Neural progenitor cell (in vitro differentiated cells): ENCODE results near the gene SCGB1D4. TPM values are rescaled to one million over a fixed set of nuclear protein-coding genes. Genes with fewer than 3 reads are reported as not detected.
"Not testable (repeated sequence)": the region's sequence is repeated elsewhere in the genome, so short reads cannot be mapped to it uniquely, and the experiment has no call there.

ENCODE experiments used
- DNase-seq: peaks from one replicate; pipeline ENCODE4 v3.0.0-alpha.2; 2016; ENCODE audit warnings: low spot score
- H2AFZ ChIP-seq: fragments of 200-600 bp; sonication (generic); replicated peaks from 2 replicates; pipeline ENCODE4 v1.6.1; 2016; ENCODE audit warnings: antibody characterized with exemption
- H3F3A ChIP-seq: fragments of 200-600 bp; sonication (generic); 2 replicates; pipeline ENCODE4 v1.6.1; 2016; ENCODE audit warnings: antibody characterized with exemption, low read depth
- H3K27ac ChIP-seq: fragments of 200-600 bp; sonication (generic); 2 replicates; pipeline ENCODE4 v1.5.1; 2016; ENCODE audit warnings: mild to moderate bottlenecking
- H3K27me3 ChIP-seq: fragments of 200-600 bp; sonication (generic); 2 replicates; pipeline ENCODE4 v1.6.1; 2016; ENCODE audit warnings: mild to moderate bottlenecking, moderate library complexity
- H3K36me3 ChIP-seq: fragments of 200-600 bp; sonication (generic); 2 replicates; pipeline ENCODE4 v1.5.1; 2016
- H3K4me1 ChIP-seq: fragments of 200-600 bp; sonication (generic); 2 replicates; pipeline ENCODE4 v1.6.1; 2016; ENCODE audit warnings: mixed run types
- H3K4me2 ChIP-seq: fragments of 200-600 bp; sonication (generic); 2 replicates; pipeline ENCODE4 v1.6.1; 2016
- H3K4me3 ChIP-seq: fragments of 200-600 bp; sonication (generic); 2 replicates; pipeline ENCODE4 v1.5.1; 2016
- H3K79me2 ChIP-seq: fragments of 200-600 bp; sonication (generic); 2 replicates; pipeline ENCODE4 v1.6.1; 2016; ENCODE audit warnings: low read depth
- H3K9ac ChIP-seq: fragments of 200-600 bp; sonication (generic); 2 replicates; pipeline ENCODE4 v1.6.1; 2016
- H3K9me3 ChIP-seq: fragments of 200-600 bp; sonication (generic); 2 replicates; pipeline ENCODE4 v1.5.1; 2016; ENCODE audit warnings: low read depth
- H4K20me1 ChIP-seq: fragments of 200-600 bp; sonication (generic); 2 replicates; pipeline ENCODE4 v1.6.1; 2016; ENCODE audit warnings: low read depth
- H3K27ac Mint-ChIP-seq: 3 replicates; pipeline ENCODE4 v1.8.0; 2021; ENCODE audit warnings: mixed read lengths
- H3K27me3 Mint-ChIP-seq: 2 replicates; pipeline ENCODE4 v1.8.0; 2022; ENCODE audit warnings: low read depth, mild to moderate bottlenecking, inconsistent platforms, moderate library complexity, mixed read lengths; ENCODE audit not compliant: insufficient read depth
- H3K36me3 Mint-ChIP-seq: 3 replicates; pipeline ENCODE4 v1.8.0; 2021; ENCODE audit warnings: mixed read lengths
- H3K4me1 Mint-ChIP-seq: 3 replicates; pipeline ENCODE4 v1.8.0; 2021; ENCODE audit warnings: mixed read lengths
- H3K4me3 Mint-ChIP-seq: 3 replicates; pipeline ENCODE4 v1.8.0; 2021; ENCODE audit warnings: mild to moderate bottlenecking, moderate library complexity, mixed read lengths
- H3K9me3 Mint-ChIP-seq: 3 replicates; pipeline ENCODE4 v1.8.0; 2020; ENCODE audit warnings: mixed read lengths
- CTCF ChIP-seq: fragments of 200-600 bp; sonication (generic); IDR thresholded peaks from 2 replicates; pipeline ENCODE4 v1.5.1; 2017; ENCODE audit warnings: antibody characterized with exemption, mild to moderate bottlenecking
- EZH2 ChIP-seq: fragments of 200-600 bp; sonication (generic); IDR thresholded peaks from 2 replicates; pipeline ENCODE4 v1.6.1; 2017; ENCODE audit warnings: antibody characterized with exemption, mild to moderate bottlenecking, moderate library complexity
- EZH2phosphoT487 ChIP-seq: fragments of 200-600 bp; sonication (generic); IDR thresholded peaks from 2 replicates; pipeline ENCODE4 v1.6.1; 2017; ENCODE audit warnings: antibody characterized with exemption
- total RNA-seq: library from RNA; depleted of rRNA; stranded (reverse); fragments of >200 nt; gene quantifications from 2 replicates; pipeline ENCODE4 v1.2.3, GENCODE V29; 2015; ENCODE audit warnings: low replicate concordance

Gene SCGB1D4
- total RNA-seq, 1 donor from 2014 or later: not detected

- Histone ChIP-seq H3K4me1 (peaks cover 8% of the 10 kb centered on the region), H3K79me2 (no peaks in the 10 kb centered on the region), H3K27me3 (peaks cover 13% of the 10 kb centered on the region), H3F3A (no peaks in the 10 kb centered on the region), H3K4me2 (peak within 1 kb of the TSS; percentile 85), H2AFZ (peak within 1 kb of the TSS; percentile 95), H3K27ac (no peak within 1 kb of the TSS), H4K20me1 (peaks cover 9% of the 10 kb centered on the region), H3K36me3 (no peaks in the 10 kb centered on the region), H3K9ac (peak within 1 kb of the TSS; percentile 40), H3K4me3 (peak within 1 kb of the TSS; percentile 68), H3K9me3 (no peaks in the 10 kb centered on the region)
- no peaks in the 10 kb centered on the region for H3K9me3 Mint-ChIP-seq
- H3K4me3 Mint-ChIP-seq: peak within 1 kb of the TSS; percentile 93
- TF ChIP-seq EZH2 (peak; percentile 58), EZH2phosphoT487 (no peak)
- DNase-seq: peak; percentile 91
- peaks cover 16% of the 10 kb centered on the region for H3K27me3 Mint-ChIP-seq
- peaks cover 29% of the 10 kb centered on the region for H3K4me1 Mint-ChIP-seq
- peak within 1 kb of the TSS; percentile 42 for H3K27ac Mint-ChIP-seq
- H3K36me3 Mint-ChIP-seq: peaks cover 10% of the 10 kb centered on the region
These were observed 38.7 kb upstream of the SCGB1D4 start, which contains the start of gene ASRGL1 for GRCh38 chr11:62337303-62338181. ASRGL1 (plus strand) TSS chr11:62337448; CDS start chr11:62337978, 530 bp downstream.

GRCh38 chr11:62336949-62337302 lies 38.1 kb upstream of the SCGB1D4 start:
- H3K9ac ChIP-seq, H4K20me1 ChIP-seq, H3K9me3 Mint-ChIP-seq, H3F3A ChIP-seq, H3K4me1 ChIP-seq, H3K36me3 ChIP-seq, H3K79me2 ChIP-seq, H3K27ac ChIP-seq, H3K9me3 ChIP-seq, DNase-seq, H3K36me3 Mint-ChIP-seq: not testable (repeated sequence)
- Mint-ChIP-seq H3K4me3 (peak overlapping the region; percentile 93), H3K4me1 (peaks cover 29% of the 10 kb centered on the region), H3K27me3 (peaks cover 21% of the 10 kb centered on the region), H3K27ac (peak overlapping the region; percentile 42)
- Histone ChIP-seq H3K4me2 (peak overlapping the region; percentile 85), H3K27me3 (peaks cover 13% of the 10 kb centered on the region), H2AFZ (peak overlapping the region; percentile 95), H3K4me3 (peak overlapping the region; percentile 68)

- Histone ChIP-seq H3K4me2 (no peak overlapping the region), H3K27me3 (peaks cover 13% of the 10 kb centered on the region), H3K4me3 (no peak overlapping the region), H3K9ac (no peak overlapping the region), H3F3A (no peaks in the 10 kb centered on the region), H3K9me3 (no peaks in the 10 kb centered on the region), H3K4me1 (peaks cover 4% of the 10 kb centered on the region), H2AFZ (no peak overlapping the region), H4K20me1 (no peaks in the 10 kb centered on the region), H3K79me2 (no peaks in the 10 kb centered on the region), H3K27ac (no peak overlapping the region), H3K36me3 (no peaks in the 10 kb centered on the region)
- Mint-ChIP-seq H3K9me3 (peaks cover 2% of the 10 kb centered on the region), H3K4me3 (no peak overlapping the region), H3K4me1 (peaks cover 12% of the 10 kb centered on the region), H3K27ac (no peak overlapping the region), H3K27me3 (peaks cover 18% of the 10 kb centered on the region), H3K36me3 (peaks cover 5% of the 10 kb centered on the region)
- no peak for DNase-seq
- TF ChIP-seq EZH2: no peak
- no peak for TF ChIP-seq EZH2phosphoT487
- no peak for TF ChIP-seq CTCF
These were observed 34.9 kb upstream of the SCGB1D4 start for GRCh38 chr11:62333768-62334167.

GRCh38 chr11:62331264-62331663 lies 32.4 kb upstream of the SCGB1D4 start:
- H3F3A ChIP-seq, H3K9me3 ChIP-seq, H3K36me3 ChIP-seq, H3K36me3 Mint-ChIP-seq, H3K9me3 Mint-ChIP-seq, H3K27ac Mint-ChIP-seq, H3K27me3 ChIP-seq, H3K27ac ChIP-seq, H3K4me3 Mint-ChIP-seq, H3K9ac ChIP-seq, DNase-seq, H3K4me2 ChIP-seq, H4K20me1 ChIP-seq, H2AFZ ChIP-seq, H3K4me1 ChIP-seq, H3K4me3 ChIP-seq, H3K79me2 ChIP-seq: not testable (repeated sequence)
- peaks cover 16% of the 10 kb centered on the region for H3K27me3 Mint-ChIP-seq
- peaks cover 13% of the 10 kb centered on the region for H3K4me1 Mint-ChIP-seq

DNA sequence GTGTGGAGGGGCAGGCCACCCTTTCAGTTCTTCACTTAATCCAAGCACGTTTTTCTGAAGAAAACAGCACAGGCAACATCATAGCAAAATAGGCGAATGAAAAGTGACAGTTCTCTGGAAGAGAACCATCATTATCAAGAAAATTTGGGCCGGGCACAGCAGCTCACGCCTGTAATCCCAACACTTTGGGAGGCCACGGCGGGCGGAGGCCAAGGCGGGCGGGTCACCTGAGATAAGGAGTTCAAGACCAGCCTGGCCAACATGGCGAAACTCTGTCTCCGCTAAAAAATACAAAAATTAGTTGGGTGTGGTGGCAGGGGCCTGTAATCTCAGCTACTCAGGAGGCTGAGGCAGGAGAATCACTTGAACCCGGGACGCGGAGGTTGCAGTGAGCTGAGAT lies 28.7 kb upstream of the SCGB1D4 start:
- H3K27me3 Mint-ChIP-seq, H3F3A ChIP-seq, H3K36me3 ChIP-seq, H3K79me2 ChIP-seq, H3K27me3 ChIP-seq, H3K9ac ChIP-seq, H3K36me3 Mint-ChIP-seq, H2AFZ ChIP-seq, DNase-seq, H3K27ac ChIP-seq, H3K4me2 ChIP-seq, H4K20me1 ChIP-seq, H3K4me3 ChIP-seq, H3K9me3 ChIP-seq, H3K4me1 ChIP-seq, H3K9me3 Mint-ChIP-seq: not testable (repeated sequence)
- H3K4me1 Mint-ChIP-seq: peaks cover 33% of the 10 kb centered on the region
- H3K27ac Mint-ChIP-seq: peak overlapping the region; percentile 84
- peak overlapping the region; percentile 8 for H3K4me3 Mint-ChIP-seq

GRCh38 chr11:62326719-62327118 lies 27.8 kb upstream of the SCGB1D4 start:
- not testable (repeated sequence) for H3K79me2 ChIP-seq, H3K9me3 ChIP-seq, DNase-seq, H3K27me3 Mint-ChIP-seq, H3K4me3 ChIP-seq, H3K9ac ChIP-seq, H3K36me3 Mint-ChIP-seq, H3K27me3 ChIP-seq, H3F3A ChIP-seq, H3K9me3 Mint-ChIP-seq, H3K4me1 ChIP-seq, H2AFZ ChIP-seq, H3K4me3 Mint-ChIP-seq, H3K36me3 ChIP-seq, H3K27ac ChIP-seq, H4K20me1 ChIP-seq
- Mint-ChIP-seq H3K27ac (peak overlapping the region; percentile 93), H3K4me1 (peaks cover 33% of the 10 kb centered on the region)
- H3K4me2 ChIP-seq: peak overlapping the region; percentile 18

- not testable (repeated sequence) for H3K9me3 ChIP-seq, H3K27me3 Mint-ChIP-seq, H3K79me2 ChIP-seq, H3F3A ChIP-seq, H3K27me3 ChIP-seq, H3K27ac ChIP-seq, H3K36me3 Mint-ChIP-seq, DNase-seq, H3K4me2 ChIP-seq, H4K20me1 ChIP-seq, H3K9me3 Mint-ChIP-seq, H3K36me3 ChIP-seq, H2AFZ ChIP-seq, H3K4me3 ChIP-seq, H3K4me1 ChIP-seq, H3K9ac ChIP-seq
- peak overlapping the region; percentile 25 for H3K4me3 Mint-ChIP-seq
- peaks cover 33% of the 10 kb centered on the region for H3K4me1 Mint-ChIP-seq
- H3K27ac Mint-ChIP-seq: peak overlapping the region; percentile 80
These were observed 26.9 kb upstream of the SCGB1D4 start for GRCh38 chr11:62325781-62326180.
